ENCODE data around the gene GPR132.
"Not testable (repeated sequence)": the region's sequence is repeated elsewhere in the genome, so short reads cannot be mapped to it uniquely, and the experiment has no call there.

Gene GPR132

GRCh38 chr14:105043641-105044040, 21.6 kb downstream of the GPR132 start:
- no peaks in the 10 kb centered on the region for H3K9me3 ChIP-seq (ENCODE audit: control extremely low read depth in 1 of 5, control insufficient read depth in 4 of 5, insufficient read depth in 2 of 5, low read depth in 1 of 5, low read length in 4 of 5)
- CTCF ChIA-PET: interaction anchor here (0.7 to 8.8 kb wide), 18 partner anchors 9 to 321 kb away, joined by 3 to 100 read pairs (median 8); partner anchors contain the start of genes AHNAK2 and CDCA4
- peaks cover 0 to 10% (median 10%) of the 10 kb centered on the region in 4 experiments for H3K4me1 ChIP-seq (ENCODE audit: control extremely low read depth in 1 of 4, control insufficient read depth in 4 of 4, insufficient read depth in 4 of 4, low read length in 3 of 4)
- no peak for DNase-seq
- POLR2A ChIA-PET: no interaction called here
- no peak overlapping the region for H3K4me3 ChIP-seq (ENCODE audit: control insufficient read depth in 1 of 7, extremely low read depth in 1 of 7, insufficient read depth in 4 of 7, low read depth in 2 of 7, low read length in 6 of 7)
- H3K27me3 ChIP-seq (replicated peaks in 2 of 5; ENCODE audit: control insufficient read depth in 4 of 5, insufficient read depth in 5 of 5, low read length in 4 of 5): peaks cover 0 to 4% (median 0%) of the 10 kb centered on the region in 5 experiments
- no peaks in the 10 kb centered on the region for H3K36me3 ChIP-seq (ENCODE audit: control insufficient read depth in 4 of 4, insufficient read depth in 4 of 4, low read length in 3 of 4)
- H3K27ac ChIP-seq (ENCODE audit: insufficient read depth in 1 of 2, low read depth in 1 of 2, low read length in 2 of 2, poor library complexity in 1 of 2, severe bottlenecking in 2 of 2): no peak overlapping the region
- WGBS (ENCODE audit: insufficient coverage): 93% methylated on average over 6 of the region's 7 CpGs

GRCh38 chr14:105042813-105043212, 22.4 kb downstream of the GPR132 start:
- H3K9me3 ChIP-seq (ENCODE audit: control extremely low read depth in 1 of 5, control insufficient read depth in 4 of 5, insufficient read depth in 2 of 5, low read depth in 1 of 5, low read length in 4 of 5): no peaks in the 10 kb centered on the region
- CTCF ChIA-PET: interaction anchor here (0.7 to 8.8 kb wide), 9 partner anchors 8 to 108 kb away, joined by 3 to 100 read pairs (median 21); partner anchors contain the start of gene CDCA4
- H3K4me1 ChIP-seq (ENCODE audit: control extremely low read depth in 1 of 4, control insufficient read depth in 4 of 4, insufficient read depth in 4 of 4, low read length in 3 of 4): peaks cover 0 to 10% (median 10%) of the 10 kb centered on the region in 4 experiments
- H3K4me3 ChIP-seq (ENCODE audit: control insufficient read depth in 1 of 7, extremely low read depth in 1 of 7, insufficient read depth in 4 of 7, low read depth in 2 of 7, low read length in 6 of 7): no peak overlapping the region
- H3K27ac ChIP-seq (ENCODE audit: insufficient read depth in 1 of 2, low read depth in 1 of 2, low read length in 2 of 2, poor library complexity in 1 of 2, severe bottlenecking in 2 of 2): no peak overlapping the region
- H3K36me3 ChIP-seq (ENCODE audit: control insufficient read depth in 4 of 4, insufficient read depth in 4 of 4, low read length in 3 of 4): no peaks in the 10 kb centered on the region
- POLR2A ChIA-PET: interaction anchor here (0.6 kb wide), 1 partner anchor 462 kb away, joined by 5 read pairs; no protein-coding TSS in a partner anchor
- no peak for DNase-seq
- H3K27me3 ChIP-seq (replicated peaks in 2 of 5; ENCODE audit: control insufficient read depth in 4 of 5, insufficient read depth in 5 of 5, low read length in 4 of 5): peaks cover 0 to 4% (median 0%) of the 10 kb centered on the region in 5 experiments
- over 99% methylated on average over 17 of the region's 17 CpGs for WGBS (ENCODE audit: insufficient coverage)

- Histone ChIP-seq H3K36me3 (ENCODE audit: control insufficient read depth in 4 of 4, insufficient read depth in 4 of 4, low read length in 3 of 4) (no peaks in the 10 kb centered on the region), H3K4me1 (ENCODE audit: control extremely low read depth in 1 of 4, control insufficient read depth in 4 of 4, insufficient read depth in 4 of 4, low read length in 3 of 4) (peaks cover 0 to 10% (median 10%) of the 10 kb centered on the region in 4 experiments), H3K4me3 (ENCODE audit: control insufficient read depth in 1 of 7, extremely low read depth in 1 of 7, insufficient read depth in 4 of 7, low read depth in 2 of 7, low read length in 6 of 7) (no peak overlapping the region), H3K27ac (ENCODE audit: insufficient read depth in 1 of 2, low read depth in 1 of 2, low read length in 2 of 2, poor library complexity in 1 of 2, severe bottlenecking in 2 of 2) (no peak overlapping the region), H3K27me3 (replicated peaks in 2 of 5; ENCODE audit: control insufficient read depth in 4 of 5, insufficient read depth in 5 of 5, low read length in 4 of 5) (peaks cover 0 to 4% (median 0%) of the 10 kb centered on the region in 5 experiments), H3K9me3 (ENCODE audit: control extremely low read depth in 1 of 5, control insufficient read depth in 4 of 5, insufficient read depth in 2 of 5, low read depth in 1 of 5, low read length in 4 of 5) (no peaks in the 10 kb centered on the region)
- POLR2A ChIA-PET: interaction anchor here (0.6 kb wide), 1 partner anchor 461 kb away, joined by 5 read pairs; no protein-coding TSS in a partner anchor
- 97% methylated on average over 25 of the region's 28 CpGs for WGBS (ENCODE audit: insufficient coverage)
- CTCF ChIA-PET: interaction anchor here (1.0 to 8.8 kb wide), 5 partner anchors 14 to 68 kb away, joined by 3 to 100 read pairs (median 11); partner anchors contain the start of gene CDCA4
- DNase-seq: no peak
These were observed 23.1 kb downstream of the GPR132 start for GRCh38 chr14:105041841-105042765.

GRCh38 chr14:105039458-105040205, 25.6 kb downstream of the GPR132 start:
- no peaks in the 10 kb centered on the region for H3K9me3 ChIP-seq (ENCODE audit: control extremely low read depth in 1 of 5, control insufficient read depth in 4 of 5, insufficient read depth in 2 of 5, low read depth in 1 of 5, low read length in 4 of 5)
- no peak overlapping the region for H3K27ac ChIP-seq (ENCODE audit: insufficient read depth in 1 of 2, low read depth in 1 of 2, low read length in 2 of 2, poor library complexity in 1 of 2, severe bottlenecking in 2 of 2)
- POLR2A ChIA-PET: no interaction called here
- 87% methylated on average over 8 of the region's 14 CpGs for WGBS (ENCODE audit: insufficient coverage)
- DNase-seq: no peak
- CTCF ChIA-PET: interaction anchor here (7.0 to 8.8 kb wide), 2 partner anchors 21 to 65 kb away, joined by 44 to 100 read pairs; partner anchors contain the start of gene CDCA4
- peaks cover 0 to 2% (median under 1%) of the 10 kb centered on the region in 4 experiments for H3K4me1 ChIP-seq (ENCODE audit: control extremely low read depth in 1 of 4, control insufficient read depth in 4 of 4, insufficient read depth in 4 of 4, low read length in 3 of 4)
- H3K4me3 ChIP-seq (ENCODE audit: control insufficient read depth in 1 of 7, extremely low read depth in 1 of 7, insufficient read depth in 4 of 7, low read depth in 2 of 7, low read length in 6 of 7): no peak overlapping the region
- peaks cover 0 to 2% (median 0%) of the 10 kb centered on the region in 5 experiments for H3K27me3 ChIP-seq (replicated peaks in 2 of 5; ENCODE audit: control insufficient read depth in 4 of 5, insufficient read depth in 5 of 5, low read length in 4 of 5)
- no peaks in the 10 kb centered on the region for H3K36me3 ChIP-seq (ENCODE audit: control insufficient read depth in 4 of 4, insufficient read depth in 4 of 4, low read length in 3 of 4)

- H3K27me3 ChIP-seq (replicated peaks in 2 of 5; ENCODE audit: control insufficient read depth in 4 of 5, insufficient read depth in 5 of 5, low read length in 4 of 5); H3K9me3 ChIP-seq (ENCODE audit: control extremely low read depth in 1 of 5, control insufficient read depth in 4 of 5, insufficient read depth in 2 of 5, low read depth in 1 of 5, low read length in 4 of 5); H3K4me1 ChIP-seq (ENCODE audit: control extremely low read depth in 1 of 4, control insufficient read depth in 4 of 4, insufficient read depth in 4 of 4, low read length in 3 of 4); H3K27ac ChIP-seq (ENCODE audit: insufficient read depth in 1 of 2, low read depth in 1 of 2, low read length in 2 of 2, poor library complexity in 1 of 2, severe bottlenecking in 2 of 2); DNase-seq; H3K36me3 ChIP-seq (ENCODE audit: control insufficient read depth in 4 of 4, insufficient read depth in 4 of 4, low read length in 3 of 4); H3K4me3 ChIP-seq (ENCODE audit: control insufficient read depth in 1 of 7, extremely low read depth in 1 of 7, insufficient read depth in 4 of 7, low read depth in 2 of 7, low read length in 6 of 7); POLR2A ChIA-PET: not testable (repeated sequence)
- CTCF ChIA-PET: interaction anchor here (1.3 to 2.9 kb wide), 3 partner anchors 8 to 62 kb away, joined by 4 to 13 read pairs (median 5); no protein-coding TSS in a partner anchor
- WGBS (ENCODE audit: insufficient coverage): 100% methylated on average over 1 of the region's 2 CpGs
These were observed 29.6 kb downstream of the GPR132 start for GRCh38 chr14:105035616-105036015.

- ChIA-PET POLR2A (interaction anchor here (0.6 kb wide), 1 partner anchor 62 kb away, joined by 3 read pairs; no protein-coding TSS in a partner anchor), CTCF (interaction anchor here (0.7 to 2.9 kb wide), 5 partner anchors 9 to 61 kb away, joined by 3 to 13 read pairs (median 4); no protein-coding TSS in a partner anchor)
- no peak overlapping the region for H3K4me3 ChIP-seq (ENCODE audit: control insufficient read depth in 1 of 7, extremely low read depth in 1 of 7, insufficient read depth in 4 of 7, low read depth in 2 of 7, low read length in 6 of 7)
- no peak for DNase-seq
- no peaks in the 10 kb centered on the region for H3K9me3 ChIP-seq (ENCODE audit: control extremely low read depth in 1 of 5, control insufficient read depth in 4 of 5, insufficient read depth in 2 of 5, low read depth in 1 of 5, low read length in 4 of 5)
- no peak overlapping the region for H3K27ac ChIP-seq (ENCODE audit: insufficient read depth in 1 of 2, low read depth in 1 of 2, low read length in 2 of 2, poor library complexity in 1 of 2, severe bottlenecking in 2 of 2)
- WGBS (ENCODE audit: insufficient coverage): 95% methylated on average over 17 of the region's 17 CpGs
- H3K4me1 ChIP-seq (ENCODE audit: control extremely low read depth in 1 of 4, control insufficient read depth in 4 of 4, insufficient read depth in 4 of 4, low read length in 3 of 4): peaks cover 0 to 7% (median 0%) of the 10 kb centered on the region in 4 experiments
- H3K27me3 ChIP-seq (replicated peaks in 2 of 5; ENCODE audit: control insufficient read depth in 4 of 5, insufficient read depth in 5 of 5, low read length in 4 of 5): peaks cover 0 to 5% (median 0%) of the 10 kb centered on the region in 5 experiments
- H3K36me3 ChIP-seq (ENCODE audit: control insufficient read depth in 4 of 4, insufficient read depth in 4 of 4, low read length in 3 of 4): no peaks in the 10 kb centered on the region
These were observed 30.8 kb downstream of the GPR132 start for GRCh38 chr14:105034315-105035039.

Measured in common myeloid progenitor, CD34-positive (primary cell).